A204.1 (cell line): Measurements from ENCODE around the gene SPINK1.
A peak's percentile ranks its signal among the peaks of the same experiment; 100 is the strongest.
"Not testable (repeated sequence)": the region's sequence is repeated elsewhere in the genome, so short reads cannot be mapped to it uniquely, and the experiment has no call there.

Experiments
- FAIRE-seq: peaks from 2 replicates; lab custom pipeline; 2012; peaks lifted over from hg19 to GRCh38; lab: Jason Lieb, UNC

The SPINK1 gene, protein sequence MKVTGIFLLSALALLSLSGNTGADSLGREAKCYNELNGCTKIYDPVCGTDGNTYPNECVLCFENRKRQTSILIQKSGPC

GRCh38 chr5:147831465-147831864 lies at the start of gene SPINK1:
Gene SPINK1, minus strand, starts transcription at chr5:147831671. Its CDS starts 94 bp downstream, at chr5:147831577.
- FAIRE-seq: no peak

DNA sequence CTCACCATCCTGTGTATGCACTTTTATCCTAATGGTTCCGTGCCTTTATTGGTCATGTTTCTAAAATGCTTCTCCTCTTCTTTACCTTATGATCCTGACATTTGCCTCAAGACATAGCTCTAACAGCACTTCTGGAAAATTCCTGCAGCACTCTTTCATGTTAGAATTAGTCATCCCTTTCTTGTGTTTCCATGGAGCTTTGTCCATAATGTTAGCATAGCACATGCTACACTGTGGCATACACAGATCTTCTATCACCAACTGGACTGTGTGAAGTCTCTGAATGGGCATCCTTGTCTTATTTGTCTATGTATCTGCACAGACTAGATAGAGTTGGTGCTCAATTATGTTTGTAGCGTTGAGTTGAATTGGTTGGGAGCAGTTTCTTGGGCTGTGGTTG lies 49.0 kb upstream of the SPINK1 start:
- no peak for FAIRE-seq

GRCh38 chr5:147879784-147880183 lies 48.3 kb upstream of the SPINK1 start:
- no peak for FAIRE-seq

GRCh38 chr5:147878066-147878759 lies 46.7 kb upstream of the SPINK1 start, which contains the start of gene SCGB3A2:
Gene SCGB3A2, plus strand, starts transcription at chr5:147878711. Its CDS starts 93 bp downstream, at chr5:147878804.
- no peak for FAIRE-seq

- FAIRE-seq: no peak
Measured at GRCh38 chr5:147876626-147877025, 45.2 kb upstream of the SPINK1 start.

DNA sequence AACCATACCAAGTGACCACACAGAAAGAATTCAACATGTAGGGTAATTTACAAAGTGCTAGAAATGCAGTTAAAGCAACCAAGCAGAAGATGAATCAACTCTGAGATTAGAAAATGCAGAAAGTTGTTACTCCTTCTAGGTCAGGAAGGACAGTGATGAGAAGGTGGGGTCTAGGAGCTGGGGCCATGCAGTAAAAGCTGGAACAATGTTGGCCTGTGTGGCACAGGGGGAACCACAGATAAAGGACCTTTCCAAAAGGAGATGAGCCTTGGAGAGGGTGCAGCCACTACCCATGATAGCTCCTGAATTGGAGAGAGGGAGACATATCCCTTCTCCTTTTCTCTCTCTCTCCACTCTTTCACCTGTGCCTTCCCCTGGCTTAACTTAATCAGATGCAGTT lies 44.7 kb upstream of the SPINK1 start:
- no peak for FAIRE-seq

DNA sequence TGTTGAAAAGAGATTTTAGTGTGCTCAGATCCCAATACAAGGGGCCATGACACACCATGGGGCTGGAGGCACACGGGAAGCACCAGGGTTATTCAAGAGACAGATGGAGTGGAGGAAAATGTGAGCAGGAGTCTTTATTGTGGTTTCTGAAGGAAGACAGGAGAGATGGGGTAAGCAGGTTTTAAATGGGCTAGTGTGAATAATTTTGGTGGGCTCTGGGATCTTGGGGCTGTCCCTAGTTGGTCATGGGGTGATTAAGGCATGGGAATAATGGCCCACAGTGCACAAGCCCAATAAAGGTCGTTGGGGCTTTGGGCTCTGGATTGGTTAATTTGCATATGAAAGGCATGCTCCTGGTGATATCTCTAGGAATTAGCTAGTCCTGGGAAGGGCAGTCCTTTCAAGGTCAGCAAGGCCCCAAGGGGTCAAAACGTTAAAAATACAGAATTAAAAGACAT lies 43.5 kb upstream of the SPINK1 start:
- FAIRE-seq: no peak

- FAIRE-seq: not testable (repeated sequence)
Measured at GRCh38 chr5:147874118-147874875, 42.8 kb upstream of the SPINK1 start.

DNA sequence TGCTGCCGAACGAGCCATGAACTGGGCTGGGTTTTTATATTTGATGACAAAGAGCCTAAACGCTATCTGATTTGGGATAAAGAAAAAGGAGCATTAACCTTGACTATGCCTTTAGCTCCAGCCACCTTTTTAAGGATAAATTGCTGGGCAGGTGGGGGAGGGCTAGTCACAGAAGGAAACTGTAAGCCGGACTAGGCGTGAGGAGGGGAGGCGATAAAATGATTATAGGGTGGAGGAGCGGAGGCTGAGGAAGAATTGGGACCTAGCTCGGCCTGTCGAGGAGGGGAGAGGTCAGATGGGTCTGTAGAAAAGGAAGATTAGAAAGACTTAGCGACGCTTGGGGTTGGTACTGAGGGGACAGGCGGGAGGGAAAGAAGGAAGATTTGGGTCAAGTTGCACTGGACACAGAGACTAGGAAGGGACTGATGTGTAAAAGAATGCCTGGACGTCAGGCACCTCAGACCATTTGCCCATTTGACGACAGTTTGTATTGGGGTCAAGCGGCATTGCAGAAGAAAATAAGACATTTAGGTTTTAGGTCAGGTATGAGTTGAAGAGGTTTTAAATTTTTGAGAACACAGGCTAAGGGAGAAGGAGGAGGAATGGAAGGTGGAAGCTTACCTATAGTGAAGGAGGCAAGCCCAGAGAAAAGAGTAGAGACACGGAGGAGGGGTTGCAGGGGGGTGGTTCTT lies 41.4 kb upstream of the SPINK1 start:
- FAIRE-seq: not testable (repeated sequence)

GRCh38 chr5:147871980-147872549 lies 40.6 kb upstream of the SPINK1 start:
- FAIRE-seq: not testable (repeated sequence)

GRCh38 chr5:147869892-147870291 lies 38.4 kb upstream of the SPINK1 start:
- FAIRE-seq: not testable (repeated sequence)

DNA sequence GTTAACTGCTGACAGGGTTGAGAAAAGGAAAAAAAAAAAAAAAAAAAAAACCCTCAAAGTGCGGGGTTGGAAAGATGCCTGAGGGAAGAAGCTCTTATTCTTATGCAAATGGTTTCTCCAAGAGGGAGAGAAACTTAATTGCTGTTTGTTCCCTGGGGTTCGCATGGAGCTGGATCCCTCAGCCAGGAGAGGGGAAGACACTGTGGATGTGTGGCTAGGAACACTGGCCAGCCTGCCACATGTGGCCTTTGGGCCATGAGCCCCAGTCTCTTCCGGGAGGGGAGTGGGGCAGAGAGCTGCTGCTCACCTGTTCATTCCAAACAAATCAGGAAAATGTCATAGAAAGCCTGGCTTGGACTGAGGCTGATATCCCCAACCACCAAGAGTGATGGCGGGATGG lies 37.6 kb upstream of the SPINK1 start:
- FAIRE-seq: no peak

DNA sequence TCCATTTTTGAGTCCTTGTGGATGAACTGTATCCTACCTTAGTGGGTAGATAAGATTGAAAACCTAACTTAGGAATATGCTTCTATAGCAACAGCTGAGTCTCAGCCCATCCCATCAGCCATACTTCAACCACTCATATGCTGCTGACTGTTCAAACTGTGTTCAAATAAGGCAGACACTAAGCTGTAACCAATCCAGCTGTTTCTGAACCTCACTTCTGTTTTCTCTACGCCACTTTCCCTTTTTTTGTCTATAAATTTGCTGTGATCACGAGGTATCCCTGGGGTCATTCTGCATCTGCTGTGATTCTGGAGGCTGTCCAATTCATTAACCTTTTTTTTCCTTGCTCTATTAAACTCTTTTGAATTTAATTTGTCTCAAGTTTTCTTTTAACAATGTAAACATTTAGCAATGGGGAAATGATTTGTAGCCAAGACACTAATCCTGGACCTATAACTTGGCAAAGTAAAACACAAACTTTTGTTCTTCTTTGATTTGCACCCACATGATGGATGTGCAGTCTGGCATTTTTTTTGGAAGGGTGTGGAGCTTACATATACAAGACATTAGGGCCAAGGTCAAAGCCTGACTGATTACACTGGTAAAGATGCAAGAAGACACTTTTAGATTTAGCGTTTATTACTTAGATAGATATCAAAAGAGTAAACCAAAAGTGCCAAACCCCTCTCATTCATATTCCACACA lies 32.1 kb upstream of the SPINK1 start:
- FAIRE-seq: no peak

- FAIRE-seq: no peak
Measured at GRCh38 chr5:147860641-147861025, 29.2 kb upstream of the SPINK1 start.

DNA sequence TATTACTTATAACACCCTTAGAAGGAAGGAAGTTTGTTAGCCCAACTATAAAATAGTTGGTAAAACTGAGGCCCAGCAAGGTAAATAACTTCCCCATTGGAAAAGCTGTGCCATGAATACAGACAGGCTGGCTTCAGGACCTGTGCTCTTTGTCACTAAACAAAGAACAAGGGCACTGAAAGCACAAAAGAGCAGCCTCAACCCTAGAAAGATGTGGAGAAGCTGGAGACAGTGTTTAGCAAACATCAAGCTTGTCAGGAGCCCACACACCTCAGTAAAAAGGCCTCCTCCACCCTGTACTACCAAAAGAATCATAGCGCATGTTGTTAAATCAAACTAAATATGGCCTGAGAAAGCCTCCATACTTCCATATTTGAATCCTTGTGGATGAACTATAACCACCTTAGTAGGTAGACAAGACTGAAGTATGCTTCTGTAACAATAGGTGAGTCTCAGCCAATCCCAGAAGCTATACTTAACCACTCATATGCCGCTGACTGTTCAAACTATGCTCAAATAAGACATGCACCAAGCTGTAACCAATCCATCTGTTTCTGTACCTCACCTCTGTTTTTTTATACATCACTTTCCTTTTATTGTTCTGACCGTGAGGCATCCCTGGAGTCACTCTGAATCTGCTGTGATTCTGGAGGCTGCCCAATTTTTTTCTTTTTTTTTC lies 28.6 kb upstream of the SPINK1 start:
- FAIRE-seq: no peak

DNA sequence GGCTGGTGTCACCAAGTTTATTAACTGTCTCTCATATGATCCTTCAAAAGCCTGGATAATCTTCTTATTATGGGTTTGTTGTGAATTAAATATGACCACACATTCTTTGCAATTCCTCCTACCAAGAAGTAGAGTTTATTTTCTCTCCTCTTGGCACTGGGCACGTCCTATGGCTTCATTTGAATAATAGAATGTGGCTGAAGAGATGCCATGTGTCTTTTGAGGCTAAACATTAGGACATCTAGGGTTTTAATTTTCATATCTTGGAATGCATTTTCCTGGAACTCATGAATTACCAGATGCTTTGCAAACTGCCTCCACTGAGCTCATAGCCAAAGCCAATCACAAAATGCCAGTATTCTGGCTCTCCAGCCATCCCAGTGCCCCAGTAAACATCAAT lies 27.1 kb upstream of the SPINK1 start:
- FAIRE-seq: no peak

GRCh38 chr5:147857302-147858129 lies 26.0 kb upstream of the SPINK1 start:
- peak; percentile 93 for FAIRE-seq

- FAIRE-seq: no peak
Measured at GRCh38 chr5:147856801-147857200, 25.3 kb upstream of the SPINK1 start.

GRCh38 chr5:147855774-147856069 lies 24.3 kb upstream of the SPINK1 start:
- FAIRE-seq: no peak
